ENCODE results near the gene PIANP.

Gene PIANP

DNA sequence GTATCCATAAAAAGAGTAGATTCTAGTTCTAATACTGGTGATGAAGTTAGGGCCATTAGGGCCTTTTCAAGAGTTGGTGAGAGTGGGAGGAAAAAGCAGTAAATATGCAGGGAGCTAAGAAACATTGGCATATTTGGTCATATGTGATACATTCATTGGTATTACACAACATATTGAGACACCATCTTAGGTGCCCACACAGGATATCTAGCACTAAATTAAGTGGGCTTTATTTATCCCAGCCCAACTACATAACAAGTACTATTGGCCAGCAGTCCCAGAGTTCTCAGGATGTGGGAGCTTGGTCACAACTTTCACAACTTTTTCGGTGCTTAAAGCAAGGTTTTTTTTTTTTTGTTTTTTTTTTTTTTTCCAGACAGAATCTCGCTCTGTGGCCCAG lies 35.7 kb downstream of the PIANP start:
- DNase-seq = no peak

DNA sequence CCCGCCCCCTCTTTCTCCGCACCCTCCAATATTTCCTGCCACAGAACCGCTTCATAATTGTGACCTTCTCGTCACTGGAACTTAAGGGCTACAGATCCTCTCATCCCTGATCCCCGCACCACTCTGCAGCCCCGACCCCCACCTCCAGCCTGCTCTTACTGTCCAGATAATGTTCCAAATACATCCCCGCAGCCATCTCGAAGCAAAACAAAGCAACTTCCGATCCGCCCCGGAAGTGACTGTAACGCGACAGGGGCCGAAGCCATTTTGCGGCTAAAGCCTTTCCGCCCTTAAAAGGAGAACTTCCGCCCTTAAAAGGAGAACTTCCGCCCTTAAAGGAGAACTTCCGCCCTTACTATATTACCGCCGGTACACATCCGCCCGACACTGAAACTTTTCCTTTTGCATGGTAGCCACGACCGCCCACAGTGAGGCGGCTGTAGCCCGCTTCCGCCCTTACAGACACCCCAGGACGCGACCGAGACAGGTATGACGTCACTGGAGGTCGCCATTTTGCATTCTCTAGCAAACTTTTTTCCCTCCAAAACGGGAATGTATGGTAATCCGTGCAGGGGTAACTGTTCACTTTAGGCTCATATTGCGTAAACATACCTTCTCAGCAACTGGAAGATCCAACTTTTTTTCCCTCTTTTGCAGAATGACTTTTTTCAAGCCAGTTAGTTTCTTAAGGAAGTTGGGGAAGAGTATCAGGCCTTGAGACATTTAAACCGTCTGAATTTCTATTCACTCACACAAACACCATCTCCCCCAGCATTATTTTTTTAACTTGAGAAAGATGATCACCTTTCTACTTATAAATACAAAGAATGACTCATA lies 37.5 kb downstream of the PIANP start, which contains the start of gene ING4:
TSS of gene ING4 (minus strand) at position 214 of the 837 bp plus-strand sequence. CDS start at position 196, 18 bp downstream.
- peak; percentile 93 to 100 for DNase-seq

- no peak for DNase-seq
Observed at GRCh38 chr12:6662602-6662905, 38.1 kb downstream of the PIANP start.

DNA sequence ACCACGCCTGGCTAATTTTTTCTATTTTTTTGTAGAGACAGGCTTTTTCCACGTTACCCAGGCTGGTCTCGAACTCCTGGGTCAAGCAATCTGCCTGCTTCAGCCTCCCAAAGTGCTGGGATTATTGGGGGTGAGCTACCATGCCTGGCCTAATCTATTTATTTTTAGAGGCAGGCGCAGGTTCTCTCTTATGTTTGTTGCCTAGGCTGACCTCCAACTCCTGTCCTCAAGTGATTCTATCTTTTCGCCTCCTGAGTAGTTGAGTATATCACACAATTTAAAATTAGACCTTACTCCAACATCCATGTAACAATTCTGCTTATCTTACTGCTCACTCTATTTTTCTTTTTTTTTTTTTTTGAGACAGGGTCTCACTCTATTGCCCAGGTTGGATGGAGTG lies 46.6 kb downstream of the PIANP start:
- no peak for DNase-seq

- DNase-seq = no peak
Observed at GRCh38 chr12:6653342-6653741, 47.3 kb downstream of the PIANP start.

GRCh38 chr12:6652391-6652790 lies 48.2 kb downstream of the PIANP start:
- no peak for DNase-seq

GRCh38 chr12:6650832-6651231 lies 49.8 kb downstream of the PIANP start:
- no peak for DNase-seq

DNA sequence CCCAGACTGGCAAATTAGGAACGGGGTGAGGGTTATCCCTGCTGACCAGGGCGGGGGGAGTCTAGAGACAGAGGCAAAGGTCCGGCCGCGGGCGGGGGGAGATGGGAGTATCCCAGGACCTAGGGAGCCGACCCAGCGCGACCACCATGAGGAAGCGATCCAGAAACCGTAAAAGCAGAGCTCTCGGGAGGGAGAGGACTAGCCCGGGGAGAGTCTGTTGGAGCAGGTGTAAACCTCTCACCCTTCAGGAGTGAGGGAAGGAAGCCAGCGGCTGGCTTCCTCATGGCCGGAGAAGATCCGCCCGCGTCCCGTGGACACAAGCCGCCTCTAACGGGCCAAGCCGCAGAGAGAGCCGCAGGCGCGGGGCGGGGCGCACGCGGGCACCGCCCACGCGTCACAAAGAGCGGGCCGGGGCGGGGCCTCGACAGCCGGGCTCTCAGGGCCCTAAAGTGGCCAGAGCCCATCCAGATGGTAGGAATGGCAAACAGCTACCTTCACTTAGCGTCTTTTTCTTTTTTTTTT lies 53.5 kb downstream of the PIANP start, which contains the start of gene ACRBP:
TSS of gene ACRBP (minus strand) at position 350 of the 522 bp plus-strand sequence. CDS start at position 284, 66 bp downstream.
- DNase-seq = peak in 1 of 2 donors; percentile 23

DNA sequence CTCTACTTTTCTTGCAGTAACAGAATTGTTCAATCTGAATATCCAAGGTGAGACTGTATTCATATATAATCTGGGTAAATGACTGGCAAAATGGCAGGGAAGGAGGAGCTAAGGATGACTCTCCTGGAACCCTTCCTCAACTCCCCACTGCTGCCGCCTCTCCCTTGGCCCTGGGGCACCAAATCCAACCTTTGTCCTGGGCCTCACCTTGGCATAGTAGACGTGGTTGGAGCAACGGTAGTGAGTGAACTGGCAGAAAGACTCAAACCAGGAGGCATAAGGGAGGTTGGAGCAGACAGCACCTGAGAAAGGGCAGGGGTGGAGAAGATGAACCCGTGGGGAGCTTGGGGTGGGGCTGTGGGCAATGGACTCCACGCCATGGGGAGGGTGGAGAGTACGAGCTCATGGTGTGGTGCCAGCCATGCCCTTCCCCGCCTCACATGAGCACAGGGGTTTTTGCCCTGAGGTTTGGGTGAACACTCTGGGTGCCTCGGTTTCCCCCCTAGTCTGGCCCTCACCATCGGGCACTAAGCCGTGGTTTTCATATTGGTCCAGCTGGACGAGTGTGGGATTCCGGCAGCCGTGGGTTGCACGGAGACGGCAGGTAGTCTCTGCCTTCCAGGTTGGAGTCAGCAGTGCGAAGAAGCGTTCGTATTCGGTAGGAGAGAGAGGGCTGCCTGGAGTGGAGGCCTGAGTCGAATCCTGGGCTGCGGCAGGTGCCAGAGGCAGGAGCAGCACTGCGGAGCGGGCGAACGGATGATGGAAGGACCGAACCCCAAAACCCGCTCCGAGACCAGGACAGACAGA lies 54.1 kb downstream of the PIANP start:
- DNase-seq = no peak

- DNase-seq = no peak
Observed at GRCh38 chr12:6644903-6645302, 55.7 kb downstream of the PIANP start.

- peak; percentile 26 to 76 for DNase-seq
Observed at GRCh38 chr12:6644257-6644596, 56.4 kb downstream of the PIANP start.
